OCI-LY1 (cell line): ENCODE results near the gene LGR5.

Experiments used
- H2AFZ ChIP-seq: fragments of 200-600 bp; sonication (generic), shearing (Covaris generic); 2 replicates; pipeline ENCODE4 v1.6.0; 2014; ENCODE audit warnings: antibody characterized with exemption, mild to moderate bottlenecking, low read length
- H3F3A ChIP-seq: fragments of 200-600 bp; sonication (generic), shearing (Covaris generic); 2 replicates; pipeline ENCODE4 v1.6.0; 2014; ENCODE audit warnings: mild to moderate bottlenecking, antibody characterized with exemption, low read length, moderate library complexity; ENCODE audit not compliant: insufficient read depth
- H3K27ac ChIP-seq: fragments of 200-600 bp; sonication (generic); 2 replicates; pipeline ENCODE4 v1.5.1; 2014; ENCODE audit warnings: low read length, mixed run types, mild to moderate bottlenecking, low read depth; ENCODE audit not compliant: poor library complexity, severe bottlenecking
- H3K27me3 ChIP-seq: fragments of 200-600 bp; sonication (generic); 2 replicates; pipeline ENCODE4 v1.6.0; 2014; ENCODE audit warnings: antibody characterized with exemption, mild to moderate bottlenecking, low read length, moderate library complexity; ENCODE audit not compliant: insufficient read depth
- H3K36me3 ChIP-seq: fragments of 200-600 bp; sonication (generic); 2 replicates; pipeline ENCODE4 v1.6.1; 2014; ENCODE audit warnings: mild to moderate bottlenecking, antibody characterized with exemption, low read length, moderate library complexity, mixed read lengths; ENCODE audit not compliant: insufficient read depth
- H3K4me1 ChIP-seq: fragments of 200-600 bp; sonication (generic); 2 replicates; pipeline ENCODE4 v1.5.1; 2014; ENCODE audit warnings: mild to moderate bottlenecking, low read length, moderate library complexity; ENCODE audit not compliant: insufficient read depth, severe bottlenecking
- H3K4me2 ChIP-seq: fragments of 200-600 bp; sonication (generic), shearing (Covaris generic); 2 replicates; pipeline ENCODE4 v1.6.1; 2014; ENCODE audit warnings: low read length
- H3K4me3 ChIP-seq: fragments of 200-600 bp; sonication (generic); 2 replicates; pipeline ENCODE4 v1.5.1; 2014; ENCODE audit warnings: low read length, low read depth, mild to moderate bottlenecking, mixed read lengths; ENCODE audit not compliant: poor library complexity, severe bottlenecking
- H3K79me2 ChIP-seq: fragments of 200-600 bp; shearing (Covaris generic); 2 replicates; pipeline ENCODE4 v1.6.1; 2016; ENCODE audit warnings: mixed run types, low read length, mixed read lengths; ENCODE audit not compliant: insufficient read depth
- H3K9ac ChIP-seq: fragments of 200-600 bp; sonication (generic), shearing (Covaris generic); 2 replicates; pipeline ENCODE4 v1.6.1; 2014; ENCODE audit warnings: mild to moderate bottlenecking, low read length, mixed read lengths
- H3K9me2 ChIP-seq: fragments of 200-600 bp; sonication (generic), shearing (Covaris generic); 2 replicates; pipeline ENCODE4 v1.6.1; 2014; ENCODE audit warnings: low read depth, mild to moderate bottlenecking, low read length, mixed read lengths
- H3K9me3 ChIP-seq: fragments of 200-600 bp; shearing (Covaris generic); 2 replicates; pipeline ENCODE4 v1.6.1; 2014; ENCODE audit warnings: low read length, mixed read lengths
- H4K20me1 ChIP-seq: fragments of 200-600 bp; sonication (generic), shearing (Covaris generic); 2 replicates; pipeline ENCODE4 v1.6.0; 2016; ENCODE audit warnings: mild to moderate bottlenecking, low read length; ENCODE audit not compliant: insufficient read depth
- CTCF ChIP-seq: fragments of 200-600 bp; sonication (generic), shearing (Covaris generic); IDR thresholded peaks from 2 replicates; pipeline ENCODE4 v1.5.1; 2017; ENCODE audit warnings: mild to moderate bottlenecking, antibody characterized with exemption, low read length, moderate library complexity, mixed read lengths
- EZH2 ChIP-seq: fragments of 200-600 bp; sonication (generic), shearing (Covaris generic); IDR thresholded peaks from 2 replicates; pipeline ENCODE4 v1.8.0; 2017; ENCODE audit warnings: borderline replicate concordance, mixed run types, mild to moderate bottlenecking, antibody characterized with exemption, low read length, moderate library complexity, mixed read lengths

LGR5 gene

DNA sequence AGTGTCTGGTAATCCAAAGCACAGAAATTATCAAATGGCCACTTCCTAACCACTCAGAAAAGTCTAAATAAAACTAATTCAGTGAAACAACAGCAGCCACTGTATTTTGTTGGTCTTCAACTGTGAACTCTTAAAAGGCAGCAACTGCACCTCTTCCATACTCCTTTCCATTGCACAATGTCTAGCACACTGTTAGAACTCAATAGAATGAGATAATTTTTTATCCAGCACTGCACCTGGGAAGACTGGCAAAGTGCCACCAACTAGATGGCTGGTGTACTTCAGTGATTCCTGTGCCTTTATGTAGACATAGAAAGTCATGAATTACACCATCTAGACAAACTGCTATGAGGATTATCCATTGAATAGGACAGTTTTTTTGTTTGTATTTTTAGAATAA is 26.2 kb downstream of the LGR5 start:
- Histone ChIP-seq H3K27me3 (no peaks in the 10 kb centered on the region), H3K9me2 (no peaks in the 10 kb centered on the region), H3K27ac (no peak overlapping the region), H3K4me3 (no peak overlapping the region), H2AFZ (no peak overlapping the region), H3K4me1 (no peaks in the 10 kb centered on the region), H3K9ac (no peak overlapping the region), H3K9me3 (no peaks in the 10 kb centered on the region), H3K79me2 (no peaks in the 10 kb centered on the region), H3K36me3 (no peaks in the 10 kb centered on the region), H4K20me1 (no peaks in the 10 kb centered on the region), H3K4me2 (no peak overlapping the region), H3F3A (no peaks in the 10 kb centered on the region)
- TF ChIP-seq CTCF (no peak), EZH2 (no peak)

- Histone ChIP-seq H4K20me1 (no peaks in the 10 kb centered on the region), H3K36me3 (no peaks in the 10 kb centered on the region), H3K9me3 (no peaks in the 10 kb centered on the region), H3K9ac (no peak overlapping the region), H3K9me2 (no peaks in the 10 kb centered on the region), H3K4me2 (no peak overlapping the region), H2AFZ (no peak overlapping the region), H3K79me2 (no peaks in the 10 kb centered on the region), H3K27me3 (no peaks in the 10 kb centered on the region), H3K27ac (no peak overlapping the region), H3K4me1 (no peaks in the 10 kb centered on the region), H3K4me3 (no peak overlapping the region), H3F3A (no peaks in the 10 kb centered on the region)
- TF ChIP-seq CTCF = no peak
Measured at GRCh38 chr12:71469258-71469750, 29.7 kb downstream of the LGR5 start.

- Histone ChIP-seq H2AFZ (no peak overlapping the region), H3K27me3 (no peaks in the 10 kb centered on the region), H3F3A (no peaks in the 10 kb centered on the region), H3K4me1 (no peaks in the 10 kb centered on the region), H3K9me3 (no peaks in the 10 kb centered on the region), H3K79me2 (no peaks in the 10 kb centered on the region), H3K9ac (no peak overlapping the region), H3K36me3 (no peaks in the 10 kb centered on the region), H3K4me3 (no peak overlapping the region), H3K9me2 (no peaks in the 10 kb centered on the region), H3K4me2 (no peak overlapping the region), H3K27ac (no peak overlapping the region), H4K20me1 (no peaks in the 10 kb centered on the region)
- TF ChIP-seq CTCF = no peak
- TF ChIP-seq EZH2 = no peak
Measured at GRCh38 chr12:71472441-71472911, 32.9 kb downstream of the LGR5 start.
